H9 (cell line): ENCODE measurements around the gene SLC35E4. TPM values are rescaled to one million over a fixed set of nuclear protein-coding genes. Genes with fewer than 3 reads are reported as not detected.

Source experiments
- DNase-seq: peaks from one replicate; pipeline ENCODE4 v3.0.0-alpha.2; 2017
- H2AFZ ChIP-seq: one replicate; pipeline ENCODE4 v1.6.1; 2013; ENCODE audit warnings: mild to moderate bottlenecking, low read length, control low read depth, moderate library complexity
- H2AK5ac ChIP-seq: 2 replicates; pipeline ENCODE4 v1.6.1; 2013; ENCODE audit warnings: low read length, control low read depth, mixed read lengths; ENCODE audit not compliant: insufficient read length
- H2BK120ac ChIP-seq: one replicate; pipeline ENCODE4 v1.6.1; 2013; ENCODE audit warnings: low read depth, mild to moderate bottlenecking, low read length, control low read depth, inconsistent platforms; ENCODE audit not compliant: poor library complexity, severe bottlenecking
- H2BK12ac ChIP-seq: 2 replicates; pipeline ENCODE4 v1.6.1; 2013; ENCODE audit warnings: low read length, control low read depth, mixed read lengths, low read depth; ENCODE audit not compliant: insufficient read length
- H2BK15ac ChIP-seq: 2 replicates; pipeline ENCODE4 v1.6.1; 2013; ENCODE audit warnings: low read depth, low read length, control low read depth
- H2BK20ac ChIP-seq: one replicate; pipeline ENCODE4 v1.6.1; 2013; ENCODE audit warnings: low read depth, mild to moderate bottlenecking, low read length, control low read depth, inconsistent platforms; ENCODE audit not compliant: poor library complexity, severe bottlenecking
- H2BK5ac ChIP-seq: 2 replicates; pipeline ENCODE4 v1.6.1; 2013; ENCODE audit warnings: low read length, control low read depth, mixed read lengths; ENCODE audit not compliant: insufficient read length
- H3K14ac ChIP-seq: 2 replicates; pipeline ENCODE4 v1.6.1; 2013; ENCODE audit warnings: low read length, control low read depth; ENCODE audit not compliant: insufficient read depth
- H3K18ac ChIP-seq: 2 replicates; pipeline ENCODE4 v1.6.1; 2013; ENCODE audit warnings: low read depth, mild to moderate bottlenecking, mixed read lengths, low read length, control low read depth; ENCODE audit not compliant: insufficient read length
- H3K23ac ChIP-seq: 2 replicates; pipeline ENCODE4 v1.6.1; 2013; ENCODE audit warnings: low read length, control low read depth, mixed read lengths, low read depth; ENCODE audit not compliant: insufficient read length
- H3K23me2 ChIP-seq: 2 replicates; pipeline ENCODE4 v1.6.1; 2013; ENCODE audit warnings: low read depth, mild to moderate bottlenecking, mixed read lengths, low read length, control low read depth; ENCODE audit not compliant: insufficient read length, poor library complexity, severe bottlenecking
- H3K27ac ChIP-seq: 2 replicates; pipeline ENCODE4 v1.5.1; 2013; ENCODE audit warnings: low read length, control low read depth, mixed read lengths, low read depth; ENCODE audit not compliant: insufficient read length
- H3K27me3 ChIP-seq: 2 replicates; pipeline ENCODE4 v1.6.1; 2013; ENCODE audit warnings: low read length, control low read depth, inconsistent platforms; ENCODE audit not compliant: insufficient read depth
- H3K4ac ChIP-seq: 2 replicates; pipeline ENCODE4 v1.6.1; 2013; ENCODE audit warnings: low read depth, mild to moderate bottlenecking, control low read depth, inconsistent platforms, low read length, moderate library complexity
- H3K4me1 ChIP-seq: 2 replicates; pipeline ENCODE4 v1.6.1; 2013; ENCODE audit warnings: low read length, control low read depth, inconsistent platforms; ENCODE audit not compliant: insufficient read depth
- H3K4me2 ChIP-seq: 2 replicates; pipeline ENCODE4 v1.6.1; 2013; ENCODE audit warnings: low read length, control low read depth, mixed read lengths; ENCODE audit not compliant: insufficient read length, insufficient read depth
- H3K56ac ChIP-seq: 2 replicates; pipeline ENCODE4 v1.6.1; 2013; ENCODE audit warnings: low read depth, mild to moderate bottlenecking, mixed read lengths, low read length, control low read depth; ENCODE audit not compliant: insufficient read length
- H3K79me1 ChIP-seq: 2 replicates; pipeline ENCODE4 v1.6.1; 2013; ENCODE audit warnings: low read depth, mild to moderate bottlenecking, moderate library complexity, low read length, control low read depth, inconsistent platforms; ENCODE audit not compliant: insufficient read depth, poor library complexity, severe bottlenecking
- H3K79me2 ChIP-seq: 2 replicates; pipeline ENCODE4 v1.6.1; 2013; ENCODE audit warnings: low read length, control low read depth, inconsistent platforms; ENCODE audit not compliant: insufficient read depth
- H3K9ac ChIP-seq: 2 replicates; pipeline ENCODE4 v1.6.1; 2013; ENCODE audit warnings: low read length, control low read depth, mixed read lengths; ENCODE audit not compliant: insufficient read length; ENCODE audit errors: extremely low read depth
- H3K9me3 ChIP-seq: one replicate; pipeline ENCODE4 v1.6.1; 2013; ENCODE audit warnings: low read depth, low read length, inconsistent platforms; ENCODE audit not compliant: control insufficient read depth
- H3T11ph ChIP-seq: one replicate; pipeline ENCODE4 v1.6.1; 2013; ENCODE audit warnings: mild to moderate bottlenecking, low read length, control low read depth, inconsistent platforms
- H4K20me1 ChIP-seq: one replicate; pipeline ENCODE4 v1.6.1; 2013; ENCODE audit not compliant: control insufficient read depth, insufficient read length, insufficient read depth
- H4K5ac ChIP-seq: 2 replicates; pipeline ENCODE4 v1.6.1; 2013; ENCODE audit warnings: low read depth, mild to moderate bottlenecking, mixed read lengths, low read length, control low read depth; ENCODE audit not compliant: insufficient read length
- H4K8ac ChIP-seq: replicated peaks from 2 replicates; pipeline ENCODE4 v1.6.1; 2013; ENCODE audit warnings: low read length, control low read depth, mixed read lengths, low read depth; ENCODE audit not compliant: insufficient read length
- H4K91ac ChIP-seq: 2 replicates; pipeline ENCODE4 v1.6.1; 2013; ENCODE audit warnings: low read depth, mild to moderate bottlenecking, moderate library complexity, mixed read lengths, low read length, control low read depth; ENCODE audit not compliant: insufficient read length
- H3K27ac Mint-ChIP-seq, 3 experiments: 2 replicates in 2 of 3; 3 replicates in 1 of 3; pipeline ENCODE4 v1.8.0; 2020 to 2021; ENCODE audit warnings: mixed read lengths in 3 of 3, mild to moderate bottlenecking in 1 of 3, moderate library complexity in 1 of 3
- H3K27me3 Mint-ChIP-seq: 2 replicates; pipeline ENCODE4 v1.8.0; 2021; ENCODE audit warnings: low read depth, mild to moderate bottlenecking, moderate library complexity, mixed read lengths
- H3K36me3 Mint-ChIP-seq, 3 experiments: 2 replicates in 2 of 3; 3 replicates in 1 of 3; pipeline ENCODE4 v1.8.0; 2020 to 2021; ENCODE audit warnings: low read depth in 3 of 3, mixed read lengths in 3 of 3; ENCODE audit not compliant: insufficient read depth in 1 of 3
- H3K4me1 Mint-ChIP-seq, 2 experiments: 2 replicates each; pipeline ENCODE4 v1.8.0; 2020; ENCODE audit warnings: mixed read lengths in 2 of 2
- H3K4me3 Mint-ChIP-seq, 2 experiments: 2 replicates in 1 of 2; 3 replicates in 1 of 2; pipeline ENCODE4 v1.8.0; 2020 to 2021; ENCODE audit warnings: mild to moderate bottlenecking in 2 of 2, mixed read lengths in 2 of 2, moderate library complexity in 1 of 2
- H3K9me3 Mint-ChIP-seq, 2 experiments: 2 replicates in 1 of 2; 3 replicates in 1 of 2; pipeline ENCODE4 v1.8.0; 2020; ENCODE audit warnings: mild to moderate bottlenecking in 2 of 2, mixed read lengths in 2 of 2, moderate library complexity in 1 of 2
- CTCF ChIP-seq: fragments of 200-600 bp; sonication (generic); conservative IDR thresholded peaks from 3 replicates; pipeline ENCODE4 v1.8.0; 2021; ENCODE audit warnings: antibody characterized with exemption, mild to moderate bottlenecking
- WGBS: extraction: QIAGEN DNeasy Blood & Tissue Kit; methylation state at CpG from one replicate; pipeline ENCODE4 v1.1.7; 2013; ENCODE audit warnings: missing lambda C conversion rate, low lambda C conversion rate, mixed read lengths; ENCODE audit not compliant: insufficient read length; ENCODE audit errors: extremely low coverage; 5-methylcytosine and 5-hydroxymethylcytosine counted together
- total RNA-seq: library from RNA; stranded (reverse); gene quantifications from 2 replicates; pipeline ENCODE4 v1.2.1, GENCODE V29; 2021

SLC35E4 gene
- total RNA-seq, 1 experiment from 2014 or later = 3.7 TPM

DNA sequence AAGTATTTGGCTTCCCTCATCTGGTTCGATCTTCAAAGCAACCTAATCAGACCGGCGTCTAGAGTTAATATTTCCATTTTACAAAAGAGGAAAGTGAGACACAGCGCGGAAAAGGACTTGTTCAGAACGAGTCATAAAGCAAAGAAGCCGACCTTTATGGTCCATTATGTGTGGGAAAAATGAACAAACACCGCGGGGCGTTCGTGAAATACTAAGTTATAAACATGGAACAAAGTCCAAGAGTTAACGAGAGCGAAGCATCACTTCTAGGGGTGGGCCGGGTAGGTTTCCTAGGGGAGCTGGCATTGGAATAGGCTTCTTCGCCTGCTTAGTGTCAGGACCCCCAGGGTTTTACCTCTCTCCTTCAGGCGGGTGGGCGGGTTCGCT is 31.5 kb downstream of the SLC35E4 start:
- Histone ChIP-seq H2BK120ac (no peak overlapping the region), H4K8ac (no peak overlapping the region), H4K91ac (no peak overlapping the region), H3T11ph (no peak overlapping the region), H3K9ac (no peak overlapping the region), H2BK20ac (no peak overlapping the region), H3K79me1 (no peaks in the 10 kb centered on the region), H3K27me3 (peaks cover 6% of the 10 kb centered on the region; the same call in 1 of the 2 replicates), H2AK5ac (no peak overlapping the region), H3K18ac (no peak overlapping the region), H3K56ac (no peak overlapping the region), H3K79me2 (no peaks in the 10 kb centered on the region), H2BK12ac (no peak overlapping the region), H3K4ac (no peak overlapping the region), H3K9me3 (no peaks in the 10 kb centered on the region), H3K14ac (no peak overlapping the region), H2BK5ac (no peak overlapping the region), H3K4me2 (peak overlapping the region; percentile 90), H3K23me2 (peaks cover 16% of the 10 kb centered on the region), H2BK15ac (no peak overlapping the region), H4K20me1 (no peaks in the 10 kb centered on the region), H2AFZ (no peak overlapping the region), H3K4me1 (no peaks in the 10 kb centered on the region), H3K27ac (no peak overlapping the region), H3K23ac (no peak overlapping the region), H4K5ac (no peak overlapping the region)
- no CpG with 5 or more reads among the region's 18 CpGs for WGBS
- H3K4me3 Mint-ChIP-seq = peak overlapping the region; percentile 78 to 89
- H3K36me3 Mint-ChIP-seq = peaks cover 0 to 10% (median 10%) of the 10 kb centered on the region in 3 experiments; a peak in 4 of 7 replicates
- DNase-seq = no peak
- peak overlapping the region in 2 of 3 experiments; percentile 84 to 95; a peak in 1 of 7 replicates for H3K27ac Mint-ChIP-seq
- no peaks in the 10 kb centered on the region for H3K9me3 Mint-ChIP-seq
- TF ChIP-seq CTCF = no peak
- peaks cover 13 to 14% of the 10 kb centered on the region in 2 experiments for H3K4me1 Mint-ChIP-seq
- H3K27me3 Mint-ChIP-seq = peaks cover 57% of the 10 kb centered on the region
